Middle frontal gyrus (tissue), 1 donor: ENCODE measurements around the gene LRP3.

ENCODE experiments used
- DNase-seq: peaks from one replicate; pipeline ENCODE4 v3.0.0-alpha.2; 2015; ENCODE audit warnings: low spot score; ENCODE audit errors: extremely low spot score

LRP3 gene

DNA sequence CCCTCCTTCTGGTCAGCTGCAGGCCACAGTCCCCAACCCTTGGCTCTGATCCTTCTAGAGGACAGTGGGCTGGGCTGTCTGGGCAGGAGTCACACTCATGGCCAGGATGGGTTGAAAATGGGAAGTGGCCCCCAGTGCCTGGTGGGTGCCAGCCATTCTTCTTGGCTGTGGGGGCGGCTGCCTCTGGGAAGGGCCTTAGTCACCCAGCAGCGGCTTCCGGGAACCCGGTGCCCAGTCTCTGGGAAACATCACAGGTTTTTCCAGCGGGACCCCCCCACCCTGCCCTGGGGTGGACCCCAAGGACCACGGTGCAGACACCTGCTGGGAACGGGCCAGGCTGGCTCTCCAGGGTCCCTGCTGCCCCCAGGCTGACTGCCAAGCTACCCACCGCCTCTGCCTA lies 58.8 kb downstream of the LRP3 start:
- DNase-seq, result no peak

DNA sequence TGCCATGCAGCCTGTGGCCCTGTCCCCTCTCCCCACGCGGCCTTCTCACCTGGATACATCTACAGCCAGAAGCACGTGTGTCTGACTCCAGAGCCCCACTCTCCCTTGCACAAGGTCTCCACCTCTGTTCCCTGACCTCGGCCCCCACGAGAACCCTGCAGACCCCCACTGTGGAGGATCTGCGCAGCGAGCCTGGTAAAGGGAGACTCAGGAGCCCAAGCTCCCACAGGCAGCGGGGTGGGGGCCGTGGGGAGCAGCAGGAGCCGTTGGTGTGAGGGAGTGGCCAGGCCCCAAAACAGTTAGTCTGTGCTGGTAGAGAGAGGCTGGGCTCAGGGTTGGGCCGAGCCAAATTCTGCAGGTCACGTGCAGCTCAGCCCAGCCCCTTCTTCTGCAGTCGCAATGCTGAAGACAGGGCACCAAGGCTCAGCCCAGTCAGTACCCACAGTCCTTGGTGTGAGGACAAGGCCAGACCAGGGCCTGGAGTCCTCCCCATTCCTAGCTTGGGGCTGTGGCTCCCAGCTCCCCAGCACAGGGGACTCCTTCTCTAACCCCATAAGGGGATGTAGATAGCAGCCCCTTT lies 60.2 kb downstream of the LRP3 start:
- DNase-seq, result no peak

DNA sequence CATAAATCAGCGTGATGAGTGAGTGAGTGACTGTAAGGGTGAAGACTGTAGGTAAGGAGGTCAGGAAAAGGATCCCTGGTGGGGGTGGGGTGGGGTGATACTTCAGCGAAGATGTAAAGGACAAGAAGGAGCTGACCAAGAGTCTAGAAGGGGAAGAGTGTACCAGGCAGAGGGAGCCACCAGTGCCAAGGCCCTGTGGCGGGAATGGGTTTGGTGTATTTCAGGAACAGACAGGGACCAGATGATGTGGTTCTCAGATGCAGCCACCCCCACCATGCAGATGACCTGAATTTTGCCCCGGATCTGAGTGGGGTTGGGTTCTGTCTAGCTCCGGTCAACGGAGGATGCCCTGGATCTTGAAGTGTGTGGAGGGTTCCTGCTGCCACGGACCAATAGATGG lies 61.7 kb downstream of the LRP3 start:
- DNase-seq, result no peak

DNA sequence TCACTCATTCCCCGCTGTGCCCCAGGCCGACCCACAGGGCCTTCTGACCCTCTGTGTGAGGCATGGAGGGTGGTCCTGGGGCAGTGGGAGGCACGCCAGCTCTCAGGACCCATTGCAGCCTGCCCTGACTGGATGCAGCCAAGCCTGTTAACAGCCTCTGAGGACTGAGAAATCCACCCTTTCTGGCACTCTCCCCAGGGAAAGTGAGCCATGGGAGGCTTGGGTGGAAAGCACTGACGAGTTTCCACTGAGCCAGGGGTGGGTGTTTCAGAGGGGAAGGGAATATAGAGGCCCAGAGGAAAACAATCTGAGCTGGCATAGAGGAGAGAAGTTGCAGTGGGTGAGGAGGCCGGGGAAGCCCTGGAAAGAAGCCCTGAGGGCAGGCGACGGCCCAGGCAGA lies 62.1 kb downstream of the LRP3 start:
- DNase-seq, result no peak

DNA sequence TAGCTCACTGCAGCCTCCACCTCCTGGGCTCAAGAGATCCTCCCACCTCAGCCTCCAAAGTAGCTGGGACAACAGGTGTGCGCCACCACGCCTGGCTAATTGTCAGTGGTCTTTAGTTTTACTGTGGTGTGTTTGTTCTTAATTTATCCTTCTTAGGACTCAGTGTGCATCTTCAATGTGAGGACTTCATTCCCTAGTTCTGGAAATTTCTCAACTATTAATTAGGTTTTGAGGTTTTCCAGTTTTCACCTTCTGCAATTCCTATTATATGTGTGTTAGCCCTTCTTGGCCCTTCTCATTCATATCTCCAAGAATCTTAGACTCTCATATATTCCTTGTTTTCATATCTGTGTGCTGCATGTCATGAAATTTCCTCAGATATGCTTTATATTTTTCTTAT lies 63.7 kb downstream of the LRP3 start:
- DNase-seq, result no peak
